ENCODE measurements around the gene LVRN.

LVRN gene

GRCh38 chr5:115985802-115986757, 23.8 kb downstream of the LVRN start:
- no peaks in the 10 kb centered on the region for H3K27me3 ChIP-seq (ENCODE audit: insufficient read depth, low read length, poor library complexity)
- H3K9me3 ChIP-seq (ENCODE audit: insufficient read depth, low read length, severe bottlenecking), result no peaks in the 10 kb centered on the region
- no peaks in the 10 kb centered on the region for H4K20me1 ChIP-seq (ENCODE audit: insufficient read depth, low read length)
- H3K4me2 ChIP-seq (ENCODE audit: insufficient read depth, low read length), result no peak overlapping the region
- H3K27ac ChIP-seq (ENCODE audit: low read length), result no peak overlapping the region
- H3K79me2 ChIP-seq (ENCODE audit: insufficient read depth, low read length), result no peaks in the 10 kb centered on the region
- H3K4me1 ChIP-seq (ENCODE audit: insufficient read depth, low read length), result no peaks in the 10 kb centered on the region
- no peak overlapping the region for H2AFZ ChIP-seq (ENCODE audit: low read depth, low read length)
- ATAC-seq (ENCODE audit: insufficient read depth, low read depth) (no peak), DNase-seq (no peak)
- no peak overlapping the region for H3K9ac ChIP-seq (ENCODE audit: low read depth, low read length)
- H3K4me3 ChIP-seq (ENCODE audit: low read depth in 1 of 2, low read length in 2 of 2), result no peak overlapping the region
- H3K36me3 ChIP-seq (ENCODE audit: insufficient read depth, low read length), result no peaks in the 10 kb centered on the region
- no peak for TF ChIP-seq EZH2 (IDR thresholded peaks at IDR 0.05; ENCODE audit: borderline replicate concordance, low read depth, low read length, severe bottlenecking)
- no peak for TF ChIP-seq CTCF (IDR thresholded peaks at IDR 0.05; ENCODE audit: borderline replicate concordance, extremely low read depth, low read length, poor library complexity, severe bottlenecking)

- H3K4me2 ChIP-seq (ENCODE audit: insufficient read depth, low read length), result no peak overlapping the region
- H3K27ac ChIP-seq (ENCODE audit: low read length), result no peak overlapping the region
- H3K9me3 ChIP-seq (ENCODE audit: insufficient read depth, low read length, severe bottlenecking), result no peaks in the 10 kb centered on the region
- TF ChIP-seq CTCF (IDR thresholded peaks at IDR 0.05; ENCODE audit: borderline replicate concordance, extremely low read depth, low read length, poor library complexity, severe bottlenecking) (no peak), EZH2 (IDR thresholded peaks at IDR 0.05; ENCODE audit: borderline replicate concordance, low read depth, low read length, severe bottlenecking) (no peak)
- H3K27me3 ChIP-seq (ENCODE audit: insufficient read depth, low read length, poor library complexity), result no peaks in the 10 kb centered on the region
- ATAC-seq (ENCODE audit: insufficient read depth, low read depth) (no peak), DNase-seq (no peak)
- H3K36me3 ChIP-seq (ENCODE audit: insufficient read depth, low read length), result no peaks in the 10 kb centered on the region
- H3K4me1 ChIP-seq (ENCODE audit: insufficient read depth, low read length), result no peaks in the 10 kb centered on the region
- no peaks in the 10 kb centered on the region for H3K79me2 ChIP-seq (ENCODE audit: insufficient read depth, low read length)
- H4K20me1 ChIP-seq (ENCODE audit: insufficient read depth, low read length), result no peaks in the 10 kb centered on the region
- H3K9ac ChIP-seq (ENCODE audit: low read depth, low read length), result no peak overlapping the region
- no peak overlapping the region for H2AFZ ChIP-seq (ENCODE audit: low read depth, low read length)
- no peak overlapping the region for H3K4me3 ChIP-seq (ENCODE audit: low read depth in 1 of 2, low read length in 2 of 2)
These were observed 25.7 kb downstream of the LVRN start for GRCh38 chr5:115988002-115988401.

GRCh38 chr5:115992848-115993350, 30.6 kb downstream of the LVRN start:
- no peak overlapping the region for H3K27ac ChIP-seq (ENCODE audit: low read length)
- no peaks in the 10 kb centered on the region for H3K9me3 ChIP-seq (ENCODE audit: insufficient read depth, low read length, severe bottlenecking)
- H2AFZ ChIP-seq (ENCODE audit: low read depth, low read length), result no peak overlapping the region
- no peak overlapping the region for H3K4me2 ChIP-seq (ENCODE audit: insufficient read depth, low read length)
- no peaks in the 10 kb centered on the region for H3K4me1 ChIP-seq (ENCODE audit: insufficient read depth, low read length)
- no peaks in the 10 kb centered on the region for H3K27me3 ChIP-seq (ENCODE audit: insufficient read depth, low read length, poor library complexity)
- H3K79me2 ChIP-seq (ENCODE audit: insufficient read depth, low read length), result no peaks in the 10 kb centered on the region
- no peak overlapping the region for H3K4me3 ChIP-seq (ENCODE audit: low read depth in 1 of 2, low read length in 2 of 2)
- DNase-seq (no peak), ATAC-seq (ENCODE audit: insufficient read depth, low read depth) (no peak)
- no peak for TF ChIP-seq EZH2 (IDR thresholded peaks at IDR 0.05; ENCODE audit: borderline replicate concordance, low read depth, low read length, severe bottlenecking)
- no peak overlapping the region for H3K9ac ChIP-seq (ENCODE audit: low read depth, low read length)
- H4K20me1 ChIP-seq (ENCODE audit: insufficient read depth, low read length), result no peaks in the 10 kb centered on the region
- H3K36me3 ChIP-seq (ENCODE audit: insufficient read depth, low read length), result no peaks in the 10 kb centered on the region

GRCh38 chr5:115995351-115995750, 33.1 kb downstream of the LVRN start:
- no peaks in the 10 kb centered on the region for H3K79me2 ChIP-seq (ENCODE audit: insufficient read depth, low read length)
- no peak for ATAC-seq (ENCODE audit: insufficient read depth, low read depth)
- no peak for TF ChIP-seq EZH2 (IDR thresholded peaks at IDR 0.05; ENCODE audit: borderline replicate concordance, low read depth, low read length, severe bottlenecking)
- no peak for TF ChIP-seq CTCF (IDR thresholded peaks at IDR 0.05; ENCODE audit: borderline replicate concordance, extremely low read depth, low read length, poor library complexity, severe bottlenecking)
- H3K4me2 ChIP-seq (ENCODE audit: insufficient read depth, low read length), result no peak overlapping the region
- no peaks in the 10 kb centered on the region for H3K4me1 ChIP-seq (ENCODE audit: insufficient read depth, low read length)
- H3K9me3 ChIP-seq (ENCODE audit: insufficient read depth, low read length, severe bottlenecking), result no peaks in the 10 kb centered on the region
- no peaks in the 10 kb centered on the region for H3K36me3 ChIP-seq (ENCODE audit: insufficient read depth, low read length)
- H3K4me3 ChIP-seq (ENCODE audit: low read depth in 1 of 2, low read length in 2 of 2), result no peak overlapping the region
- no peak for DNase-seq
- no peak overlapping the region for H2AFZ ChIP-seq (ENCODE audit: low read depth, low read length)
- no peak overlapping the region for H3K9ac ChIP-seq (ENCODE audit: low read depth, low read length)
- no peaks in the 10 kb centered on the region for H4K20me1 ChIP-seq (ENCODE audit: insufficient read depth, low read length)
- H3K27me3 ChIP-seq (ENCODE audit: insufficient read depth, low read length, poor library complexity), result no peaks in the 10 kb centered on the region
- H3K27ac ChIP-seq (ENCODE audit: low read length), result no peak overlapping the region
